Right atrium auricular region (tissue), 2 donors: ENCODE measurements around the gene BRICD5. TPM values are rescaled to one million over a fixed set of nuclear protein-coding genes. Genes with fewer than 3 reads are reported as not detected.
A peak's percentile ranks its signal among the peaks of the same experiment; 100 is the strongest.

ENCODE experiments used
- DNase-seq: peaks from one replicate; pipeline ENCODE4 v3.0.0-alpha.2; 2019; ENCODE audit warnings: low spot score
- H3K27ac ChIP-seq, 2 donors: fragments of 200-600 bp; sonication (generic); 1 replicate in 1 of 2; 2 replicates in 1 of 2; pipeline ENCODE4 v1.5.1; 2016 to 2019
- H3K27me3 ChIP-seq, 2 donors: fragments of 200-600 bp; sonication (generic); one replicate each; pipeline versions ENCODE4 v1.5.1 to v1.6.0; 2017 to 2019
- H3K36me3 ChIP-seq: fragments of 200-600 bp; sonication (generic); one replicate; pipeline ENCODE4 v1.5.1; 2016
- H3K4me1 ChIP-seq, 2 donors: fragments of 200-600 bp; sonication (generic); one replicate each; pipeline versions ENCODE4 v1.5.1 to v1.6.0; 2017 to 2019
- H3K4me3 ChIP-seq, 2 donors: fragments of 200-600 bp; sonication (generic); 1 replicate in 1 of 2; 2 replicates in 1 of 2; pipeline ENCODE4 v1.5.1; 2017 to 2019; ENCODE audit warnings: mild to moderate bottlenecking in 1 of 2, moderate library complexity in 1 of 2
- H3K9me3 ChIP-seq, 2 donors: fragments of 200-600 bp; sonication (generic); one replicate each; pipeline ENCODE4 v1.5.1; 2019
- total RNA-seq, 2 donors: library from RNA; depleted of rRNA; stranded (reverse); fragments of >200 nt; gene quantifications; one replicate each; pipeline ENCODE4 v1.1.0, GENCODE V29; 2016
- TF ChIP-seq, protein P1 (sequence below), 2 donors: fragments of 200-600 bp; sonication (generic); IDR thresholded peaks; one replicate each; pipeline ENCODE4 v1.5.1; 2019; ENCODE audit warnings: antibody characterized with exemption in 2 of 2

Gene BRICD5
- total RNA-seq, 2 donors from 2014 or later, result 1.2 to 1.6 TPM

- Histone ChIP-seq H3K4me3 (no peak overlapping the region), H3K27me3 (no peaks in the 10 kb centered on the region), H3K27ac (no peak overlapping the region), H3K36me3 (peaks cover 50% of the 10 kb centered on the region), H3K4me1 (peaks cover 0 to 18% of the 10 kb centered on the region in 2 donors), H3K9me3 (no peaks in the 10 kb centered on the region)
- no peak for DNase-seq
- TF ChIP-seq, protein P1, sequence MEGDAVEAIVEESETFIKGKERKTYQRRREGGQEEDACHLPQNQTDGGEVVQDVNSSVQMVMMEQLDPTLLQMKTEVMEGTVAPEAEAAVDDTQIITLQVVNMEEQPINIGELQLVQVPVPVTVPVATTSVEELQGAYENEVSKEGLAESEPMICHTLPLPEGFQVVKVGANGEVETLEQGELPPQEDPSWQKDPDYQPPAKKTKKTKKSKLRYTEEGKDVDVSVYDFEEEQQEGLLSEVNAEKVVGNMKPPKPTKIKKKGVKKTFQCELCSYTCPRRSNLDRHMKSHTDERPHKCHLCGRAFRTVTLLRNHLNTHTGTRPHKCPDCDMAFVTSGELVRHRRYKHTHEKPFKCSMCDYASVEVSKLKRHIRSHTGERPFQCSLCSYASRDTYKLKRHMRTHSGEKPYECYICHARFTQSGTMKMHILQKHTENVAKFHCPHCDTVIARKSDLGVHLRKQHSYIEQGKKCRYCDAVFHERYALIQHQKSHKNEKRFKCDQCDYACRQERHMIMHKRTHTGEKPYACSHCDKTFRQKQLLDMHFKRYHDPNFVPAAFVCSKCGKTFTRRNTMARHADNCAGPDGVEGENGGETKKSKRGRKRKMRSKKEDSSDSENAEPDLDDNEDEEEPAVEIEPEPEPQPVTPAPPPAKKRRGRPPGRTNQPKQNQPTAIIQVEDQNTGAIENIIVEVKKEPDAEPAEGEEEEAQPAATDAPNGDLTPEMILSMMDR (IDR thresholded peaks at IDR 0.05), result no peak
These were observed 42.1 kb upstream of the BRICD5 start for GRCh38 chr16:2252806-2253148.

GRCh38 chr16:2251296-2252111, 40.8 kb upstream of the BRICD5 start, which contains the start of gene ECI1:
TSS of gene ECI1 (minus strand) at chr16:2251587. CDS start at chr16:2251566, 21 bp downstream.
- Histone ChIP-seq H3K9me3 (no peaks in the 10 kb centered on the region), H3K4me1 (peaks cover 0 to 18% of the 10 kb centered on the region in 2 donors), H3K36me3 (peaks cover 40% of the 10 kb centered on the region), H3K27me3 (no peaks in the 10 kb centered on the region), H3K4me3 (peak within 1 kb of the TSS; percentile 74 to 76), H3K27ac (peak within 1 kb of the TSS; percentile 86 to 91)
- TF ChIP-seq, protein P1 (IDR thresholded peaks at IDR 0.05), result peak; percentile 66 to 87
- peak; percentile 94 for DNase-seq

GRCh38 chr16:2250652-2251295, 40.1 kb upstream of the BRICD5 start:
- Histone ChIP-seq H3K4me3 (peak overlapping the region; percentile 74 to 76), H3K9me3 (no peaks in the 10 kb centered on the region), H3K4me1 (peaks cover 0 to 18% of the 10 kb centered on the region in 2 donors), H3K27ac (peak overlapping the region; percentile 86 to 91), H3K36me3 (peaks cover 40% of the 10 kb centered on the region), H3K27me3 (no peaks in the 10 kb centered on the region)
- no peak for DNase-seq
- TF ChIP-seq, protein P1 (IDR thresholded peaks at IDR 0.05), result no peak

- H3K9me3 ChIP-seq, result no peaks in the 10 kb centered on the region
- TF ChIP-seq, protein P1 (IDR thresholded peaks at IDR 0.05), result no peak
- no peak overlapping the region for H3K27ac ChIP-seq
- H3K36me3 ChIP-seq, result peaks cover 49% of the 10 kb centered on the region
- no peaks in the 10 kb centered on the region for H3K27me3 ChIP-seq
- H3K4me3 ChIP-seq, result no peak overlapping the region
- DNase-seq, result no peak
- H3K4me1 ChIP-seq, result peaks cover 0 to 10% of the 10 kb centered on the region in 2 donors
These were observed 35.7 kb upstream of the BRICD5 start for GRCh38 chr16:2246301-2246885.

DNA sequence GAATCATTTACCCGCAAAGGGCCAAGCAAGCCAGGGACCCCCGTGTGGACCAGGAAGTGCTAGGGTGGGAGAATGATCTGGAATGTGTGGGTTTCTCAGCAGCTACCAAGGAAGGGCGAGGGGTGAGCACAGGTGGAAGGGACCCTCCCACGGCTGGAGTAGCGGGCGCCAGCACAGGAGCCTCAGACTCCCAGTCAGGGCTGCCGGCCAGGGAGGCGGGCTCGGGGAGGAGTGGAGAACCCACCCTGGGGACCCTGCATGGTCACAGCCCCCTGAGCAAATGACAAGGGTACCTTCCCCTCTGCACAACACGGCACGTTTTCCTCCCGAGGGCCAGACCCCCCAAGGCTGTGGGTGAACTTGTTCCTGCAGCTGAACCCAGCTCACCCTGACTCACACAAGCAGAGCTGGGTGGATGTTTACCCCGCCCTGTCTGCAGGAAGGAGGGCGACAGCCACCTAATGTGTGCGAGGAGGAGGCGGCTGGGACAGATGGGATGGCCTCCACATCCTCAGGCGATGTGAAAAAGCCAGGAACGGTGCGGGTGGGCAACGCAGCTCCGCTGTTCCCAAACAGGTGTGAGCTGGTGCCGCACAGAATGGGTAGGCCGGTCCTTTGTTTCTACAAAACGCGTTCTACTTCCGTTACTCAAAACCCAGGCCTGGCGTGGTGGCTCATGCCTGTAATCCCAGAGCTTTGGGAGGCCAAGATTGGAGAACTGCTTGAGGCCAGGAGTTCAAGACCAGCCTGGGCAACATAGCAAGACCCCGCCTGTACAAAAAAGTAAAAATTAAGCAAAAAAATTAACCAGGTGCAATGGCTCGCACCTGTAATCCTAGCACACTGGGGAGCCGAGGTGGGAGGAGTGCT, 34.5 kb upstream of the BRICD5 start:
- no peak for DNase-seq
- H3K27me3 ChIP-seq, result no peaks in the 10 kb centered on the region
- peaks cover 49% of the 10 kb centered on the region for H3K36me3 ChIP-seq
- no peaks in the 10 kb centered on the region for H3K9me3 ChIP-seq
- TF ChIP-seq, protein P1 (IDR thresholded peaks at IDR 0.05), result no peak
- no peak overlapping the region for H3K27ac ChIP-seq
- no peak overlapping the region for H3K4me3 ChIP-seq
- H3K4me1 ChIP-seq, result peaks cover 0 to 4% of the 10 kb centered on the region in 2 donors
